SH-SY5Y (cell line): Measurements from ENCODE around the gene ZNF641.

ENCODE experiments used
- GATA2 ChIP-seq: IDR thresholded peaks from 2 replicates; pipeline ENCODE4 v1.6.1; 2011; ENCODE audit warnings: mild to moderate bottlenecking, low read depth, low read length
- GATA3 ChIP-seq: IDR thresholded peaks from 2 replicates; pipeline ENCODE4 v1.6.1; 2011; ENCODE audit warnings: low read depth, mild to moderate bottlenecking, low read length, moderate library complexity

ZNF641 gene

GRCh38 chr12:48351022-48351708 is 446 bp upstream of the ZNF641 start:
- 0 out of 2 replicates have a peak, but pooled peaks have one; percentile 9 for TF ChIP-seq GATA2
- no peak for TF ChIP-seq GATA3

- TF ChIP-seq GATA2 (no peak), GATA3 (no peak)
Measured at GRCh38 chr12:48349471-48349870, 1.2 kb downstream of the ZNF641 start.

- no peak for TF ChIP-seq GATA2
- TF ChIP-seq GATA3: no peak
Measured at GRCh38 chr12:48342980-48343379, 7.7 kb downstream of the ZNF641 start.

GRCh38 chr12:48340943-48341342 is 9.8 kb downstream of the ZNF641 start:
- no peak for TF ChIP-seq GATA3
- no peak for TF ChIP-seq GATA2

GRCh38 chr12:48339442-48340117 is 11.1 kb downstream of the ZNF641 start:
- TF ChIP-seq GATA2 (no peak), GATA3 (no peak)

GRCh38 chr12:48336564-48336963 is 14.2 kb downstream of the ZNF641 start:
- TF ChIP-seq GATA2: no peak
- no peak for TF ChIP-seq GATA3

GRCh38 chr12:48336061-48336460 is 14.7 kb downstream of the ZNF641 start:
- TF ChIP-seq GATA2: no peak
- TF ChIP-seq GATA3: no peak

GRCh38 chr12:48334808-48335207 is 15.9 kb downstream of the ZNF641 start:
- TF ChIP-seq GATA3 (no peak), GATA2 (no peak)

GRCh38 chr12:48331399-48331798 is 19.3 kb downstream of the ZNF641 start:
- TF ChIP-seq GATA3: no peak
- no peak for TF ChIP-seq GATA2

- TF ChIP-seq GATA3: no peak
- TF ChIP-seq GATA2: no peak
Measured at GRCh38 chr12:48329199-48329939, 21.4 kb downstream of the ZNF641 start.

- TF ChIP-seq GATA3: no peak
- TF ChIP-seq GATA2: no peak
Measured at GRCh38 chr12:48316491-48316890, 34.2 kb downstream of the ZNF641 start.

- TF ChIP-seq GATA3: no peak
- TF ChIP-seq GATA2: no peak
Measured at GRCh38 chr12:48311313-48311712, 39.4 kb downstream of the ZNF641 start.

GRCh38 chr12:48307269-48307668 is 43.5 kb downstream of the ZNF641 start:
- no peak for TF ChIP-seq GATA3
- no peak for TF ChIP-seq GATA2

- no peak for TF ChIP-seq GATA3
- no peak for TF ChIP-seq GATA2
Measured at GRCh38 chr12:48305190-48305589, 45.5 kb downstream of the ZNF641 start.
